Body of pancreas (tissue), 4 donors: Measurements from ENCODE around the gene IQGAP2.

Experiments used
- CTCF ChIP-seq, 7 experiments: fragments of 450-650 bp in 4 of 7; fragments of 200-600 bp in 3 of 7; sonication (generic) in 3 of 7; IDR thresholded peaks; one replicate each; pipeline ENCODE4 v1.5.1; 2016 to 2019; ENCODE audit warnings: antibody characterized with exemption in 7 of 7
- POLR2A ChIP-seq, 3 donors: fragments of 450-650 bp; IDR thresholded peaks; one replicate each; pipeline ENCODE4 v1.6.1; 2016; ENCODE audit warnings: antibody characterized with exemption in 3 of 3, mild to moderate bottlenecking in 2 of 3

GRCh38 chr5:76683816-76684731, 281.0 kb downstream of the IQGAP2 start:
- TF ChIP-seq CTCF (IDR thresholded peaks at IDR 0.05) (no peak), POLR2A (IDR thresholded peaks at IDR 0.05) (no peak)
